WI38 (cell line): ENCODE results near the gene MMD.

ENCODE experiments used
- H3K4me3 ChIP-seq: 2 replicates; pipeline ENCODE4 v1.5.1; 2011; ENCODE audit warnings: low read depth, mild to moderate bottlenecking, control low read depth, low read length
- CTCF ChIP-seq: IDR thresholded peaks from 2 replicates; pipeline ENCODE4 v1.5.1; 2012; ENCODE audit warnings: low read depth, mild to moderate bottlenecking, control low read depth, low read length

The MMD gene

GRCh38 chr17:55417411-55418268 is 4.0 kb downstream of the MMD start:
- no peak overlapping the region for H3K4me3 ChIP-seq
- TF ChIP-seq CTCF, result no peak

DNA sequence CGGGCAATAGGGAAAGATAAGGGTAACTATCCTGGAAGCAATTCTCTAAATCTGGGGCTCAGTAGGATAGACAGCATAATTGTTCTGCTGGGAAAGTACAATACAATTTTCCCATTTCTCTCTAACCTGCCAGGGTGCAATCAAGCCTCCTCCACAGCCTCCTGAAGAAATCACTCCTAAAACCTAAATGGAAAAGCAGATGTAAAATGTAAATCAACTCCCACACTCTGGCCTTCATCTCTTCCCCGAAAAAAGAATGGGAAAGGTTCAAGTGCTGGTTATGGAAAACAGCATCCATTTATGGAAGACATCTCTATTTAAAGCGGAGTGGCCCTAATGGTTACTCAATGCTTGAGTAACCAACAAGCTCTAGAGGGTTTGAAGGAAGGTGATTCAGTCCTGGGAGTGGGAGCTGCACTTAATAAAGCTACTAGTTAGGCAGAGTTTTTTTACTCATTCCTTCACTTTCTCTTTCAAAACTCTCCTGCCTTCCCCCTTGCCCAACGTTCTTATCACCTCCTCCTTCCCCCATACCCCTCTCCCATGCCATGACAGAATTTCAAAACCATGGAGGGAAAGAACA is 5.1 kb downstream of the MMD start:
- no peak overlapping the region for H3K4me3 ChIP-seq
- no peak for TF ChIP-seq CTCF

- no peak overlapping the region for H3K4me3 ChIP-seq
- TF ChIP-seq CTCF, result no peak
Measured at GRCh38 chr17:55416000-55416399, 5.6 kb downstream of the MMD start.

GRCh38 chr17:55414983-55415382 is 6.7 kb downstream of the MMD start:
- no peak for TF ChIP-seq CTCF
- no peak overlapping the region for H3K4me3 ChIP-seq

- no peak for TF ChIP-seq CTCF
- H3K4me3 ChIP-seq, result no peak overlapping the region
Measured at GRCh38 chr17:55413825-55414489, 7.7 kb downstream of the MMD start.

DNA sequence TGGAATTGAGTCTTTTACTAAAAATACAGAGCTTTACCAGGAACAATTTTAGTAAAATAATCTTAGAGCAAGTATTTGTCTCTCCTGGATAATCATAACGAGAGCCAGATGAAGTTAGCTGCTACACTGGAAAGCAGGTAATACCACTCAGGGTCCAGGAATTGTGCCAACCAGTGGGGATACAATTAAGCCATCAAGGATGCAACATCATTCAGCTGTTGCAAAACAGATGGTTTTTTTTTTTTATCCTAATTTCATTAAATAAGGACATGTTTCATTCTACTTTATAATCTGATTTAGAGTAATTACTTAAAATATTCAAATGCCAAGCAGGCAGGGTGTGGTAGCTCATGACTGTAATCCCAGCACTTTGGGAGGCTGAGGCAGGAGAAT is 10.2 kb downstream of the MMD start:
- TF ChIP-seq CTCF, result no peak
- H3K4me3 ChIP-seq, result no peak overlapping the region

GRCh38 chr17:55410722-55411462 is 10.7 kb downstream of the MMD start:
- TF ChIP-seq CTCF, result no peak
- no peak overlapping the region for H3K4me3 ChIP-seq
